Tibial artery (tissue), 4 donors: ENCODE data around the gene NIPAL4.

Experiments used
- DNase-seq, 2 donors: peaks; one replicate each; pipeline ENCODE4 v3.0.0-alpha.2; 2019
- H3K27ac ChIP-seq, 2 donors: fragments of 200-600 bp; sonication (generic) in 1 of 2; 1 replicate in 1 of 2; 2 replicates in 1 of 2; pipeline ENCODE4 v1.5.1; 2018 to 2019; ENCODE audit warnings: mild to moderate bottlenecking in 1 of 2
- H3K27me3 ChIP-seq, 2 donors: fragments of 200-600 bp; sonication (generic) in 1 of 2; one replicate each; pipeline versions ENCODE4 v1.5.1 to v1.6.0; 2016 to 2019
- H3K36me3 ChIP-seq, 3 donors: fragments of 200-600 bp; sonication (generic) in 2 of 3; one replicate each; pipeline ENCODE4 v1.5.1; 2016 to 2019; ENCODE audit warnings: mild to moderate bottlenecking in 2 of 3
- H3K4me1 ChIP-seq, 4 donors: fragments of 200-600 bp; sonication (generic) in 2 of 4; 1 replicate in 3 of 4; 2 replicates in 1 of 4; pipeline ENCODE4 v1.5.1; 2016 to 2019
- H3K4me3 ChIP-seq, 2 donors: fragments of 200-600 bp; sonication (generic) in 1 of 2; 1 replicate in 1 of 2; 2 replicates in 1 of 2; pipeline ENCODE4 v1.5.1; 2018 to 2019; ENCODE audit warnings: mild to moderate bottlenecking in 2 of 2
- H3K9me3 ChIP-seq, 3 donors: fragments of 200-600 bp; sonication (generic) in 1 of 3; one replicate each; pipeline ENCODE4 v1.5.1; 2016 to 2019
- CTCF ChIP-seq, 2 experiments: fragments of 200-600 bp in 1 of 2; fragments of 450-650 bp in 1 of 2; IDR thresholded peaks; one replicate each; pipeline ENCODE4 v1.5.1; 2017 to 2019; ENCODE audit warnings: antibody characterized with exemption in 2 of 2, mild to moderate bottlenecking in 1 of 2, moderate library complexity in 1 of 2
- intact Hi-C: fragments of 100-400 bp; cut with DNase I; formaldehyde crosslinking; loops from one replicate; pipeline ENCODE4 v1.15.0; 2023; ENCODE audit warnings: low total_unique reads

NIPAL4 gene

DNA sequence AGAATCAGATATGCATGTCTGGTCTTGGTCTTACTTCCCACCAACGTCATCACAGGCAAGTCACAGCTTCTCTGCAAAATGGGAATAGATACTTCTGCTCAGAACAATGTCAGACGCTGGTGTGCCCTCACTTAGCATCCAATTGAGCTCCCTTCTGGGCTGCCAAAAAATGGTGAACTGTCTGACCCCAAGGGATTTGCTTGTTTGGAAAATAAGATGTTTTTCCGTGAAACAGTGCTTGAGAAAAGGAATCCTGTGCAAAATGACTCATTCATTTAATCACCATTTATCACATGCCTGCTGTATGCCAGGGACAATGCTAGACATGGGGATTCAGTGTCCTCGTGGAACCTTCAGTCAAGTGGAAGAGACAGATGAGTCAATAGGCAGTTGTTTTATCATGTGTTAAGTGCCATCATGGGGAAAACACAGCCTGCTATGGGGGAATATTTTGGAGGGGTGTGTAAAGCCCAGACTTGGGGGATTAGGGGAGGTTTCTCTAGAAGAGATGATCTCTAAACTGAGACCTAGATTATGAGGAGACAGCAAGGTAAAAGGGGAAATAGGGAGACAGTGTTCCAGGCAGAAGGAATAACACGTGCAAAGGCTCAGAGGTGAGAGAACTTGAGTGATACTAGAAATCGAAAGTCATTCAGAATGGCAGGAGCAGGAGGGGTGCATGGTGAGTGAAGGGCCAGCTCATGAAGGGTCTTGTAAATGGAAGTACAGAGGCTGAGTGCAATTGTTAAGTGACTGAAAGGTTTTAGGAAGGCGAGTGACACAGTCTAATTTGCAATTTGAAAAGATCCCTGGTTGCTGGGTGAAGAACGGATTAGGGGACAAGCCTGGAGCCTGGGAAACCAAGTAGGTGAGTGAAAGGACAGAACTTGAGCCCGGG lies 3.9 kb downstream of the NIPAL4 start:
- Histone ChIP-seq H3K36me3 (no peaks in the 10 kb centered on the region), H3K4me1 (peaks cover 0 to 24% (median 14%) of the 10 kb centered on the region in 4 donors), H3K27me3 (peaks cover 0 to 13% of the 10 kb centered on the region in 2 donors), H3K9me3 (no peaks in the 10 kb centered on the region), H3K4me3 (no peak overlapping the region), H3K27ac (no peak overlapping the region)
- TF ChIP-seq CTCF (IDR thresholded peaks at IDR 0.05) = no peak
- DNase-seq = peak in 1 of 2 donors; percentile 38
- intact Hi-C loops = no loop called here

- Histone ChIP-seq H3K4me1 (peaks cover 0 to 21% (median 13%) of the 10 kb centered on the region in 4 donors), H3K9me3 (no peaks in the 10 kb centered on the region), H3K36me3 (no peaks in the 10 kb centered on the region), H3K27ac (no peak overlapping the region), H3K4me3 (no peak overlapping the region), H3K27me3 (peaks cover 0 to 13% of the 10 kb centered on the region in 2 donors)
- intact Hi-C loops = no loop called here
- no peak for TF ChIP-seq CTCF (IDR thresholded peaks at IDR 0.05)
- peak; percentile 71 to 77 for DNase-seq
These were observed 4.6 kb downstream of the NIPAL4 start for GRCh38 chr5:157464519-157465171.

- Histone ChIP-seq H3K27ac (no peak overlapping the region), H3K4me3 (no peak overlapping the region), H3K27me3 (no peaks in the 10 kb centered on the region), H3K9me3 (no peaks in the 10 kb centered on the region), H3K4me1 (peaks cover 0 to 13% (median 5%) of the 10 kb centered on the region in 4 donors), H3K36me3 (no peaks in the 10 kb centered on the region)
- intact Hi-C loops = no loop called here
- no peak for DNase-seq
- TF ChIP-seq CTCF (IDR thresholded peaks at IDR 0.05) = no peak
These were observed 8.4 kb downstream of the NIPAL4 start for GRCh38 chr5:157468293-157468965.

GRCh38 chr5:157469073-157469472 lies 9.1 kb downstream of the NIPAL4 start:
- H3K4me1 ChIP-seq = peaks cover 0 to 17% (median 6%) of the 10 kb centered on the region in 4 donors
- H3K4me3 ChIP-seq = no peak overlapping the region
- H3K27ac ChIP-seq = no peak overlapping the region
- no peaks in the 10 kb centered on the region for H3K36me3 ChIP-seq
- intact Hi-C loops = no loop called here
- no peaks in the 10 kb centered on the region for H3K27me3 ChIP-seq
- no peak for TF ChIP-seq CTCF (IDR thresholded peaks at IDR 0.05)
- H3K9me3 ChIP-seq = no peaks in the 10 kb centered on the region
- no peak for DNase-seq

- H3K36me3 ChIP-seq = no peaks in the 10 kb centered on the region
- H3K27ac ChIP-seq = no peak overlapping the region
- peaks cover 0 to 11% (median 4%) of the 10 kb centered on the region in 4 donors for H3K4me1 ChIP-seq
- no peaks in the 10 kb centered on the region for H3K27me3 ChIP-seq
- no peak for TF ChIP-seq CTCF (IDR thresholded peaks at IDR 0.05)
- no peak overlapping the region for H3K4me3 ChIP-seq
- intact Hi-C loops = no loop called here
- no peaks in the 10 kb centered on the region for H3K9me3 ChIP-seq
- no peak for DNase-seq
These were observed 9.7 kb downstream of the NIPAL4 start for GRCh38 chr5:157469687-157470086.
